HT1080 (cell line): ENCODE results near the gene KCNAB1. TPM values are rescaled to one million over a fixed set of nuclear protein-coding genes. Genes with fewer than 3 reads are reported as not detected.
A peak's percentile ranks its signal among the peaks of the same experiment; 100 is the strongest.
"Not testable (repeated sequence)": the region's sequence is repeated elsewhere in the genome, so short reads cannot be mapped to it uniquely, and the experiment has no call there.

Experiments used
- DNase-seq: peaks from one replicate; pipeline ENCODE4 v3.0.0-alpha.2; 2015; ENCODE audit warnings: low read depth
- total RNA-seq: library from RNA; depleted of rRNA; stranded (reverse); fragments of >200 nt; shearing (Covaris generic); gene quantifications from 2 replicates; pipeline ENCODE4 v1.2.3, GENCODE V29; 2014

KCNAB1 gene
- total RNA-seq, 1 experiment from 2014 or later: 1.9 TPM

- DNase-seq: peak; percentile 57
Observed at GRCh38 chr3:156175570-156175969, 55.2 kb downstream of the KCNAB1 start.

DNA sequence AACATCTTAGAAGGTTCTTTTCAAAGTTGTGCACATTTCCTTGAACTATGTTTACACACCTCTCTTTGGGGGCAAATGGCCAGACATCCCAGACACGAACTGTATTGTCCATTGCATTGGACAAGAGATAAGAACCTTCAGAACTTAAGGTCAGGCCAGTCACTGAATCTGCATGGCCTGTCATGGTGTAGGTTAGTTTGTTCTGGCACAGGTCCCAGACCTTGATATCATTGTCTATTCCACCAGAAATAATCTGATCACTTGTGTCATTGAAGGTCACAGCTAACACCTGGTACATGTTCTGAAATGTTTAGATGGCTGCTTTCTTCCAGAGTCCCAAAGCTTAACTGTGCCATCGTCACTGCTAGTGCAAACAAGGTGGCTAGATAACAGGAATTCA is 55.7 kb downstream of the KCNAB1 start:
- DNase-seq: no peak

- DNase-seq: no peak
Observed at GRCh38 chr3:156176629-156177210, 56.3 kb downstream of the KCNAB1 start.

DNA sequence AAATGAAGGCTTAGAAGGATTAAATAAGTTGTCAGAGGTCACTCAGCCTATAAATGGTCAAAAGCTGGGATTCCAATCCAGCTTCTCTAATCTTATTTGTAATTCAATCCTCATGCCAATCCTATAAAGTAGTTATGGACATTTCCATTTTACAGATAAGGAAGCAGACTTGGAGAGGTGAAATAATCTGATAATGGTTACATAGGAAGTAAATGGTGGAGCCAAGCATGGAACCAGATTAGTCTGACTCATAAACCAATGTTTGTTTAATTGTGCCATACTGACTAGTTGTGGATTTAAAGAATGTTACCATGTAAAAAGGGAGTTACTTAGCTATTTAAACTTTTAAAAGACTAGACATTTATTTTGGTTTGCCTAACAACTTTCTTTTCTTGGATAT is 59.7 kb downstream of the KCNAB1 start:
- DNase-seq: no peak

DNA sequence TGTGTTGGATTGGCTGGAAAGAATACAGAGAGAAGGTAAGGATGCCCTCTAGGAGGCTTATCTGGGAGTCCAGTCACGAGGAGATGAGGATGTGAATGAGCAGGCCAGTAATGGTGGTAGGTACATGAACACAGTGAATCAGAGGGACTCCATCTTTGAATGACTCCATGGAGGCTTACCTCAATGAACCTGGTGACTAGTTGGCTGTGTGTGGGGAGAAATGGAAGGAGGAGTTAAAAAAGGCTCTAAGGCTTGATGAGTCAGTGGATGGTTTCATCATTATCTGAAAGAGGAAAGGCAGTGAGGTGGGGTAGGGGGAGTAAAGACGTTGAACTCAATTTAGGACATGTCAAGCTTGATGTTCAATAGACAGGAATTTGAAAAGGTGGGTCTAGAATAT is 61.1 kb downstream of the KCNAB1 start:
- DNase-seq: peak; percentile 88

DNA sequence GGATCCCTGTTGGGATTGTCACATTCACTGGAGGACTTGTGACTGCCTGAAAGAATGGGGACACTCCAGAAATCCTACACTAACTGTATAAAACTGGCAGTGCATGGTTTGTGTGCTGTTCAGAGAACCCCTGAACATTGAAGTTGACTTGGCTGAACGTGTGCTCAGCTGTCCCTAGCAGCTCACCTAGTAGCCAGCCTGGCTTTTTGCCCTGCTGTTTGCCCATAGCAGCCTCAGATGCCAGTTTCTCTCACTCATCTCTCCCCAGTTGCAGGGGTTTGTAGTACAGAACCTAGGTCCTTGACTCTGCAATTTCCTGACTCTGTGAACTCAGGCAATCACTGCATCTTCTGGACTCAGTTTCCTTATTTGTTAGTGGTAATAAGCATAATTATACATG is 63.0 kb downstream of the KCNAB1 start:
- no peak for DNase-seq

DNA sequence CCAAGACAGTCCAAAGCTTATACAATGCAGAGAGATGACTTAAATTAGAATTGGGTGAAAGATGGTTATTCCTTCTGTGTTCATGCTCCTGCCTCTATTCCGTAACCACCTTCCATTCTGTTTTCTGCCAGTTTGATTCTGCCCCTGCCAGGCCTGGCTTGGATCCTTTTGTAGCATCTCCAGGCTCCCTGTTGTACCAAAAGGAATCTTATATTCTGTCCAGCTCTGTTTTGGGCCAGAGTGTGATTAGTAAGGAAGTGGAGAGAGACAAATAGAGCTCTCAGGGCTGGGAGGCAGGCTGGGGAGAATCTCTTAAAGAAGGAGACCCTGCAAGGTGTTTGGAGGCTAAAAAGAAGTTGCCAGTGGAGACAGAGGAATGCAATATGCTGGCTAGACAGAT is 63.8 kb downstream of the KCNAB1 start:
- DNase-seq: no peak

DNA sequence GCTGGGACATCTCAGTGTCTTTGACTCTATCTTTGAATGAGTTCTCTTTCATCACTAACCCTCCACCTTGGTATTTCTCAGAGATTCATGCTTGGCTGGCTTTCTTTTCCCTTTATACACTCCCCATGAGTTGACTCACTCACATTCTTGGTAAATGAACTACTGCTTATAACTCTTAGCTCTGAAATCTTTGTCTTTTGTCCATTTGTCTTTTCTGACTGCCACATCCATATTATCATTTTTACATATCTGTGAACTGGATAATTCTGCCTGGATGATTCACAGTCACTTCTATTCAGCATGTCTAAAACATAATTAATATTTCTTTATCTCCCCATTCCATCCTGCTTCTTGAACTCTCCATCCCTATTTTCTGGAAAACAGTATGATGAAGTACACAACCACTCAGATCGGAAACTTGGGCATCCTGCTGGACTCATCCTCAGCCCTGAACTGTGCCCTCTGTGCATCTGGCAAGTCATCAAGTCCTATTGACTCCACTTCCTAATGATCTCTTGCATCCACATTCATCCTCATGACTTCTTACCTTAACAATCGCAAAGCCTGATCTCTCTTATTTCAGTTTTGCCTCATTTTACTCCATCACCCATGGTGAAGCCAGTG is 66.9 kb downstream of the KCNAB1 start:
- DNase-seq: peak; percentile 61

GRCh38 chr3:156188757-156189156 is 68.4 kb downstream of the KCNAB1 start:
- DNase-seq: no peak

DNA sequence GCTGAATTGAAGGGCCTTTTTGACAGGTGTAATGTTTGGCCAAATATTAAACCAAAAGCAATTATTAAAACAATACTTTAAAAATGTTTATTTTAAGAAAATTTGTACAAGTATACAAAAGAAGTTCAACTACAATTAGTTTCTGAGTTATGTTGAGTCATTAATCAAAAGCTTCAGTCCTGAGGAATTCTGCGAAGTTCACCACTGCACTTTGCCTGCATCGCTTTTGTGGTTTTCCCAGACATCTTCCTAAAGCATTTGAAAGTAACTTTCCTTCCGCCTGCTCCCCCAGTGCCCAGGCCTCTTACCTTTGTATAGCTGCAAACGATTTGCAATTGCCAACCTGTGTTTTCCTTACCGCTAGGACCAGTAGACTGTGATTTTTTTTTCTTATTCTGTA is 69.5 kb downstream of the KCNAB1 start:
- DNase-seq: no peak

GRCh38 chr3:156194945-156195344 is 74.6 kb downstream of the KCNAB1 start:
- DNase-seq: not testable (repeated sequence)

DNA sequence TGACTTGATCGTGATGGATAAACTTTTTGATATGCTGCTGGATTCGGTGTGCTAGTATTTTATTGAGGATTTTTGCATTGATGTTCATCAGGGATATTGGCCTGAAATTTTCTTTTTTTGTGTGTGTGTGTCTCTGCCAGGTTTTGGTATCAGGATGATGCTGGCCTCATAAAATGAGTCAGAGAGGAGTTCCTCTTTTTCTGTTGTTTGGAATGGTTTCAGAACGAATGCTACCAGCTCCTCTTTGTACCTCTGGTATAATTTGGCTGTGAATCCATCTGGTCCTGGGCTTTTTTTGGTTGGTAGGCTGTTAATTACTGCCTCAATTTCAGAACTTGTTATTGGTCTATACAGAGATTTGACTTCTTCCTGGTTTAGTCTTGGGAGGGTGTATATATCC is 76.8 kb downstream of the KCNAB1 start:
- DNase-seq: not testable (repeated sequence)

DNA sequence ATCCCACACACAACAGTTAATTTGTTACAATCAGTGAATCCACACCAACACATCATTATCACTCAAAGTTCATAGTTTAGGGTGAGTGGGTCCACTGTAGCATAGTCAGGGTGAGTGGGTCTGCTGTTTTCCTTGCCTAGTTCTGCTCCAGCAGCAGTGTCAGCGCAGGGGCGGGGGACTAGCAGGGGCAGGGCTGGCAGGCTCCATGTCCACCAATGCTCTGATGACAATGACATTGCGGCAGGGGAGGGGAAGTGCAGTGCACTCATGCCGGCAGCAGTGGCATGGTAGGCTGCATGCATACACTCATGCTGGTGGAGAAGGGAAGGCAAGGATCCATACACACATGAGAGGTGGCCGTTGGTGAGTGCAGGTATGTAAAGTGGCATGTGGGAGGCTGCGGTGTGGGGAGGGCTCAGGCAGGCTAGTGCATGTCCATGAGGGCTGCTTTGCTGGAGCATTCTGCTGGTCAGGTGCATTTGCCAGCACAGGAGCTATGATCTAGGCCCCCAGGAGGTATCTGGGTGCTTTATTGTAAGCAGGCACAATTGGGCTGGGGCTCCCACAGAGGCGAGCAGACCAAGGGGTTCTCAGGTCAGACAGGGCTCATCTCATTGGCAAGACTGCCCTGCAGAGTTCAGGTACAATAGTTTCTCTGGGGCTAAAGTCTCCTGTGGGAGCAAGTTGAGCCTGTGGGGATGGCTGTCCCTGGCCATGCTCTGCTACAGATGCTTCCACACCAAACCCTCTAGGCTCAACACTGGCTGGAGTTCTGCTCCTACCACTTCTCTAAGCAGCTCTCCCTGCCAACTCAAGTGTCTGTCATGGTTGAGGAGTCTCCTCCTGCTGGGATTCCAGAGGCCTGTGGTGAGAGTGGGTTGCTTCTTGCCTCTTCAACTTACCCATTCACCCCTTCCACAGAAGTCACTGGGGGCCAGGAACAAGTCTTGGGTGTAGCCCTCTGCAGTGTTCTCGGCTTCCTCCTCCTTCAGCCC is 81.3 kb downstream of the KCNAB1 start:
- DNase-seq: no peak

DNA sequence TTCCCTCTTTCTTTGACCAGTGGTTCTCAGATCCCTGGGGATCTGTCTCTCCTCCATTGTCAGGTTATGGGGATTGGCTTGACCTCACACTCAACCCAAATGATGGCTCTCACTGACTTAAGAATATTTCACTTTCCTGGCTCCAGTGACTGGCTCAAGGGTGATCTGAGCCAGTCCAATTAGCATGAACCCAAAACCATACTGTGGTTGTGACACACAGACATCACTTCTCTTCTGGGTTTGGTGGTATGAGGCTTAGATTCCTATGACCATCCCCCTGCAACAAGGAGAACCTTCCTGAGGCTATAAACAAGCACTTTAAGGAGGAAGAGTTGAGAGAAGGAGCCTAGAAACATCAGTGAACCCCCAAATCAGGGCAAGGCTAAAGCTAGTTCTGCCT is 85.8 kb downstream of the KCNAB1 start:
- DNase-seq: no peak

DNA sequence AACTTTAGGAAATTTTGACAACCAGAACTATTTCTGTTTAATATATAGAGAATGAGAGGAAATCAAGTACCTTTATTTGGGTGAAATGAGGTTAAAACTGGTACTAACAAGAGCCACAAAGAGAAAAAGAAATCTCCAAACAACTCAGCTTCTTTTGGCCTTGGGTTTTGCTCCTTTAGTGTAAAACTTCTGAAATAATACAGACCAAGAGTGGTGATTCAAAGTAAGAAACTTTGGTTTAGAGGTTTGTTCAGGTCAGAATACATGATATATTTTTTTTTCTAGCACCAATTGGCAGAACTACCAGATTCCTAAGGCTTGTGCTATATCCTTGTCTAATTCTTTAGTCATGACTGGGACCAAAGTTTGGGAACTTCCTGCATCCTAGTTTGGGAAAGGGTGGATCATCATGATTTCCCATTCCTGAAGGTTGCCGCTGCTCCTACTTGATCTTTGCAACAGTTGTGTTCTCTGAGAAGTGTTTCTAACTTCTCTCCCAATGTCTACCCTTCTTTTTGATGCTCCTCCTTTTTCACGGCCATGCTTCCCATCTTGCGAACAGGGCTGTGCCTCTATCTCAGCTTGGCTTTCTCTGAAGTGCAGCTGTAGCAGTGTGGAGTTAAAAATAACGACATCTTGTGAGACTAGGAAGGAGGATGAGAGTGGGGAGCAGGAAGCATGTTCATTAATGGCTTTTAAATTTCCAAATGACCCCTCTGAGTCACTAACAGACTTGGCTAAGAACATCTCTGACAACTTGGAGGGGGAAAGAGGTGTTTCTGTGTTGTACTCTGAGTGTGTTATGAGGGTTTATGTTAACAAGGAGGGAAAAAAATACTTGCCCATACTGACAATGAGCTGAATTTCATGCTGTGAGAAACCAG is 87.7 kb downstream of the KCNAB1 start:
- DNase-seq: peak; percentile 50

GRCh38 chr3:156209631-156210335 is 89.4 kb downstream of the KCNAB1 start:
- DNase-seq: no peak

DNA sequence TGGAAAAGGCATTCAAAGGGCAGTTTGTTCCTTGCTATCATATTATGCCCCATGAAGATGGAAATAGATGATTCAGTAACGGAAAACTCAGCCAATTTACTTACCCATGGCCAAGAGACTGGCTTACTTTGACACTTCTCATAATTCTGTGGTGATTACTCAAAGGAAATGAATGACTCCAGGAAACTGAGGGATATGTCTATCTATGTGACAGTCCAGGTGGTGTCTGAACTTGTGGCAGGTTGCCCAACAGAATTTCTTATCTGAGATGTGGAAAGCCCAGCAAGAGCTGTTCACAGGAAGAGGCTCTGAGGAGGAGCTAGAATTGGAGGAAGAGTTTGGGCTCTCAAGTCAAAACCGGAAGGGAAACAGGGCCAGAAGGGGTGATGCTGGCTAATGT is 91.2 kb downstream of the KCNAB1 start:
- peak; percentile 98 for DNase-seq

DNA sequence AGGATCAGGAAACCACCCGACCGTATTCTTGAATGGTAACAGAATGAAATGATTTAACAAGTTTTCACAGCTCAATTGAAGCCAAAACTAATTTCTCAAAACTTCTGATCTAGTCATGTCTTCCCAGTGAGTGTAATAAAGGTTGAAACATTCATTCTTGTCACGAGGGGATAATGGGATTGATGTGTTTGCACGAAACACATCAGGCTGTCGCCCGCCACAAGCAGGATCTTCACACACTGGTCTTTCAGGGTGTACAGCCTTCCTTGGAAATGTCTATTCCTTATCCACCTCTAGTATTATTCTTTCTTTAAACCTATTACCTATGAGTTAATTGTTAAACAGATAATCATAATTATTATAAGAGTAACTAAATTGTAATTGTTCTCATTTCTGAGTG is 94.3 kb downstream of the KCNAB1 start:
- DNase-seq: no peak

DNA sequence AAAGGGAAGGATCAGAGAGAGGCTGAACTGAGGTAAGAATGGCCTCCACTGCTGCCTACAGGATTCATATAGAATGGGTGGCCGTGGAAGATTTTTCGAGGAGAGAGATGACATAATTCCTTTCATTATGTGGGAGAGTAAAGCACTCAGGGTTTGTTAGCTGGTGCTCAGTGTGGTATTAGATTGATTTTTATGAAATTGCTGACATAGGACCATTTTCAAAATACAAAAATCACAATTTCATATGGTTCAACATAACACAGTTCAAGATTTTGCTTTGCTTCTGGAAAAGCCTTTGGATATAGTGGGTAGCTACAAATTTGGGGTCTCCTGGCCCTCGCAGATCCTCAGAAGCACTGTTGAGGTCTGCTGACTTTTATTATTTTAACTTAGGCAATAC is 95.4 kb downstream of the KCNAB1 start:
- no peak for DNase-seq

- no peak for DNase-seq
Observed at GRCh38 chr3:156216216-156216615, 95.8 kb downstream of the KCNAB1 start.

DNA sequence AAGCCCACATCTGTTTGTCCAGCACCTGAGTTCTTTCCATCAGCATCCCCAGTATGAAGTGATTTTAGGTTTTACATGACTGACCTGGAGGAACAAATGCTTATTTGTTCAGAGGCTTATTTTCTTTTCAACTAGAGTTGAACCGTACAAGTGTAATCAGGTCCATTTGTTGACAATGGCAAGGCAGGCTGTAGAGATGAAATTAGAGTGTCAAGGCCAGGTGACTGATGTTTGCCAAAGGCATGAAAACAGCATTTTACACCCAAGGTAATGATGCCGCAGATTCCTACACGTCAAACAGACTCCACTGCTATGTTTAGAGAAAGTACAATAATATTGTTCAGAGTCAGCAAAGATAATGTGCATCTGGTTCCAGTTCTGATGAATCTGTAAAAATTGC is 96.5 kb downstream of the KCNAB1 start:
- DNase-seq: no peak
